ENCODE results near the gene KAZN.
A peak's percentile ranks its signal among the peaks of the same experiment; 100 is the strongest.

KAZN gene

GRCh38 chr1:14923727-14924452 lies 325.4 kb downstream of the KAZN start:
- DNase-seq, result no peak

DNA sequence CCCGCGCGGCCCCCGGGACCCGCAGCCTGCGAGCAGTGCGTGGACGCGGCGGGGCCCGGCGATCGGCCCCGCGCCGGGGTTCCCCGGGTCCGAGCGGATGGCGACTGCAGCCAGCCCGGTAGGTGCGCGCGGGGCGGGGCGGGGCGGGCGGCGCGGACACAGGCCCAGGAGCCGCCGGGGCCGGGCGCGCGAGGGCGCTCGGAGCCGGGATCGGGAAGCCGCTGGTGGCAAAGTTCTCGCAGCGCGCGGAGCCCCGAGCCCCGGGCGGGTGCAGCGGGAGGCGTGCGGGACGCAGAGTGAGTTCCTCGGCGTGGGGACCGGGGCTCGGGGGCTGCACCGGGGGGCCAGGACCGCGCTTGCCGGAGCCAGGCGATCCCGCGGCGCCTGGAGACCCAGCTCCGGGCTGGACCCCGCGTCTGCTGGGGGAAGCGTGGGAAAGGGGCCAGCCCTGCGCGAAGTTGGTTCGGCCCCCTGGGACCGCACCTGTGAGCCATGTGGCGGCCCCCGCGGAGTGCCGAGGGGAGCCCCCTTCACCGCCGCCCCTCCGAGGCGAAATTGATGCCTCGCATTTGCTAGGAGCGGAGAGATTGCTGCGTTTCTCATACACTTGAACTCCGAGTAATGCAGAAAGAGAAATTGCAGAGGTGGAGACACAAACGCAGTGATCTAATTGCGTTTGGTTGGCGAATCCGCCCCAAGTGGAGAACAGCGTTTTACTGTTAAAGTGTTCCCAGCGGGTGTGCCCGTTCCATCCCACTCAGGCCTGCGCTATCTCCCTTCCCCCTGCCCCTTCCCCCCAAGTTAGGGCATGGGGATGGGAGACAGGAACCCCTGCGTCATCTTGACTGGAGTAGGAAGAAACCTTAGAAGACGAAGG lies 326.2 kb downstream of the KAZN start:
- no peak for DNase-seq

DNA sequence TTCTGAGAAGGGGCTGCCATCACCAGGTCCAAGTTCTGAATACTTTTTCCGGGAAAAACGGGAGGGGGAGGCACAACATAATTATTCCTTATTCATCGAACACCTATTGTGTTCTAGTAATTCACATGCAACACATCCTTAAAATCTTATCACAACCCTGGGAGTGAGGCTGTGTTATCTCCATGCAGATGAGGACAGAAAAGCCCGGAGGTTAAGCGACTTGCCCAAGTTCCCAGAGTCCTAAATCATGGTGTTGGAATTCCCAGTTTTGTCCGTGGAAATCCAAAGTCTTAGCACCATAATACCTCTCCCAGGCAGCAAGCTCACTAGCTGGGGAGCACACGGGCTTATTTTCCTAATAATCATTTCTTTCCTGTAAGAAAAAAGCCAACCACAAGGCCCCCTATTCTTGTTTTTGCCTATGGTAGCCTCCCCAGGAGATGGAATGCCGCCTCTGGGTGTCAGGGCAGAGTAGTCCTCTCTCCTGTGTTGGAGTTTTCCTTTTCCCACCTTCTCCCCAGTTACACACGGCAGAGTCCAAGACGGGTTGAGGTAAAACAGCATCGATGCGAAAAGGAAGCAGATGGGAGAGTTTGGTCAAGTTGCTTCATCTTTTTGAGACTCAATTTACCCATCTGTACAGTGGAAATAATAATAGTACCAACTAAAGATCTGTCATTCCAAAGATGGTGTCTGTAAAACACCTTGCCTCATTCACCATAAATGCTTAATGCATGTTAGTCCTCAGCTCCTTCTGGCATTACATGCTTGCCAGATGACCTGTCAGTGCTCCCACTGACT lies 327.1 kb downstream of the KAZN start:
- DNase-seq, result no peak

DNA sequence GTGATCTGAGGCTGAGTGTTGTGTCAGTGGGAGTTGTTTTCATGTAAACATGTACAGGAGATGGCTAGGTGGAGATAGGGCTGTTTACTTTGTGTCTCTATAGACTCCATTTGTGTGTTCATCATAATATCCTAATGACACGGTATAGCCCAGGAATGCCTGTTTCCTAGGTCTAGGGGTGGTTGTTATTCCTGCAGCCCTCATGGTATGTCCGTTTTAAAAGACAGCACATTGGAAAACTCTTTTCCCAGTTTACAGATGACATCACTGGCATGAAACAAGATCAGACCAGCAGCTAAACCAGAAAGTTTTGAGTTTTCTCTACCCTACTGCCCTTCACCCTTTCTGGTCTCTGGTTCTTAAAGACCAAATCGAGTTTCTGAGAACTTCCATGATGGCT lies 327.7 kb downstream of the KAZN start:
- DNase-seq, result no peak

- no peak for DNase-seq
Observed at GRCh38 chr1:14926818-14927575, 328.5 kb downstream of the KAZN start.

DNA sequence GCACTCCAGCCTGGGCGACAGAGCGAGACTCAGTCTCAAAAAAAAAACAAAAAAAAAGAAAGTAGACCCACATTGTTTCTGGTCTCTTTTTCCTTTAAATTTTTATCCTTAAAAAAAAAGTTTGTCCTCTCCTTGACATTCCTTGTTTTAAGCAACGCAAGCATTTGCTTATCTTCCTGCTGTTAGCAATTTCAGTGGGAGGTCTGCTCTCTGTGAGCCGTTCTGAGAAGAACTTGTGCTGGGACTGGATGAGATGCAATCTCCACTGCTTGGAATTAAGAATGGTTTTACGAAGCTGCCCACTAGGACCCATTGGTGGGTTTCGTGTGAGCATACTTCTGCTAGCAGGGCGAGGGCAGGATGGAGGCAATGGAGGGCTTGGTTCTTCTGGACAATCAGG lies 329.9 kb downstream of the KAZN start:
- no peak for DNase-seq

DNA sequence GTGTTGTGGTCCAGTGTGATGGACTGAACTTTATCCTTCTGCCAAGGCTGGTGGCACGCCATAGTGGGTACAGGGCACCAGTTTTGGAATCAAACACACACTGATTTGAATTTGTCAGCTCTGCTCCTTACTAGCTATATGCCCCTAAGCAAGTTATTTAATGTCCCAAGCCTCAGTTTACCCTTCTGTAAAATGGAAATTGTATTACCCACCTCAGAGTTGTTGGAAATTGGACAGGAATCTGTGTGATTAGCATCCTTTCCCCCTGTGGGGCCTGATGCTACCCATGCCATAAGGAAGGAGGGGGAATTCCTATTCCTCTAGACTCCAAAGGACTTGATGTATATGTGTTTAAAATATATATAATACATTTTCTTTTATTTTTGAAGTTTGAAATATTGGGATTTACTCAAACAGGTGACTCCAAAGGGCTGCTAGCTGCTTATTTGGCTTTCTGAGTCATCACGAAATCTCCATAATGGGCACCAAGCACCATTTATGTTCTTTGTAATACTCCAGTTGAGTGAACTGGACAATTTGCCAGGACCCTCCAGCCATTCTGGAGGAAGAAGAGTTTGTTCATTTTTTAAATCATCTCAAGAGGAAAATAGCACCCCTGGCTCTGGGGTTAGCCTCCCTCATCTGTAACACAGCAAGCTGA lies 330.5 kb downstream of the KAZN start:
- no peak for DNase-seq

DNA sequence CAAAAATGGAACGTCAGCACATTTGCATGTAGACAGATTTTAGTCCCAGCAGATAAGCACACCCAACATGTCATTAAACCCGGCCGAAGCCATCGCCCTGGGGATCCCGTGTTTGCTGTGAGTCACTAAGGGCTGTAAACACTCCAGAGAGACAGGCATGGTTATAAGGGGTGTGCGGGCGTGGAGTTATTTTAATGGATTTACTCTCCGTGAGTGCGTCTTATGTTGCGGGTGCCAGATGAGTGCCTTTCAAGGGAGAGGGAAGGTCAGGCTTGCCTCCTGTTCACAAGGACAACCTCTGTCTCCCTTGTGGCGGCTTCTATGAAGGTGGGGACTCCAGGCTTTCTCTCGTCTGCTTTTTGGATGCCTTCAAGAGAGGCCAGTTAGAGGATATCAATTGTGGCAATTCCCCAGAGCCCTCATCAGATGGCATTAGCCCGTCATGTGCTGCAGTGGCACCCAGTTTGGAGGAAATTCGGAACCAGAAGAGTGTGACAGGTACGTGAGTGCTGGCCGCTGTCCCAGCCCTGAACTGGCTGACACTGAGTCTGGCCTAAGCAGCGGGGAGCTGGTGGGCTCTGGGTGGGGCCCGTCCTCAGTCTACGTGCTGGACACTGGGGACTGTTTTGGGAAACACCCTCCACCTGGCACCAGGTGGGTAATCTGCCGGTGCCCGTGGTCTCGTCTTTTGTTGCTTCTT lies 331.2 kb downstream of the KAZN start:
- DNase-seq, result peak; percentile 84

GRCh38 chr1:14930247-14930965 lies 331.9 kb downstream of the KAZN start:
- DNase-seq, result no peak

- no peak for DNase-seq
Observed at GRCh38 chr1:14932034-14932638, 333.7 kb downstream of the KAZN start.

- no peak for DNase-seq
Observed at GRCh38 chr1:14934867-14935266, 336.4 kb downstream of the KAZN start.

DNA sequence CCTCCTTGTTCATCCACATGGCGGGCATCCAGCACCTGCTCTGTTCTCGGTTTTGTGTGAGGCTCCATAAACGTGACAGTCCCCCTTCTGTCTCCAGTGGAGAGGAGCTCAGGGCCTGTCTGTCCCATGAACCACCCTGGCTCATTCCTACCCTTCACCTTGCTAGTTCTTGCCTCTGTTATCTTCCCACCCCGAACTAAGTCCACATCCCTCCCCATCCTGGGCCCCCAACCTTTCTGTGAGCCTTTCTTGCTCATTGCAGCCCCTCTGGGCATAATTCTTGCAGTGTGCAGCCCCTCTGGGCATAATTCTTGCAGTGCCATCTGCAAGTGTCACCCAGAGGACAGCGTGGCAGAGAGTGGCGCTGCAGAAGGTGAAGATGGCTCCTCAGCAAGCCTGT lies 338.3 kb downstream of the KAZN start:
- no peak for DNase-seq

- no peak for DNase-seq
Observed at GRCh38 chr1:14937288-14937949, 338.9 kb downstream of the KAZN start.

DNA sequence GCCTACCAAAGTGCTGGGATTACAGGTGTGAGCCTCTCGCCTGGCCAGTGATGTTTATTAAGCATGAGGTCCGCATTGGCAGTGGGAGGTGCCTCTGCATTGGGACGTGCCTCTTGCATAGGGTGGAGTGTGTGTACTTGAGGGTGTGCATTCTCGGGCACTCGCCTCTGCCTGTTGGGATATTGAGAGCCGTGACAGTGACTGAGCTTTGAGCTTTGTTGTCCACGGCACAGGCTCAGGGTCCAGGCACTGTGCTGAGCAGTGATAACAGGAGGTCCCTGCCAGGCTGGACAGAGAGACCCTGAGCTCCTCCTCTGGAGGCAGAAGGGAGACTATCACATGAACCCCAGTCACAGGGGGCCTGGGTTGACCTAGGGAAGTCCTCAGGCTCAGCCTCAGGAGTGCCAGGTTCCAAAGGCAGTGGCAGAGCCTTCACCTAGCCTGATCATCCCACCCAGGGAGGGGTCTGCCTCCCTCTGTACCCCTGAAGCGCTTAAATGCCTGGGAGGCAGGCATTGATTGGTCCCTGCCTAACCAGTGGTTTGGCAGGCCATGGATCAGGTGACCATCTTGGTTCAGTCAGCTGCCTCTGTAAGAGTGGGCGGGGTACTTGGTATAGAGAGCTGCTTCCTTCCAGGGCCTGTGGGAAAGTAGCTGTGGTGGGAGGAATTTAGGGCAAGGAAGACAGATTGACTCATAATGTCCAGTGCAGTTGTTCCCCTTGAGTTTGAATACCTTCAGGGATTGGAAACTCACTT lies 341.2 kb downstream of the KAZN start:
- no peak for DNase-seq

GRCh38 chr1:14940285-14940870 lies 341.9 kb downstream of the KAZN start:
- DNase-seq, result no peak

- no peak for DNase-seq
Observed at GRCh38 chr1:14941864-14942263, 343.4 kb downstream of the KAZN start.

DNA sequence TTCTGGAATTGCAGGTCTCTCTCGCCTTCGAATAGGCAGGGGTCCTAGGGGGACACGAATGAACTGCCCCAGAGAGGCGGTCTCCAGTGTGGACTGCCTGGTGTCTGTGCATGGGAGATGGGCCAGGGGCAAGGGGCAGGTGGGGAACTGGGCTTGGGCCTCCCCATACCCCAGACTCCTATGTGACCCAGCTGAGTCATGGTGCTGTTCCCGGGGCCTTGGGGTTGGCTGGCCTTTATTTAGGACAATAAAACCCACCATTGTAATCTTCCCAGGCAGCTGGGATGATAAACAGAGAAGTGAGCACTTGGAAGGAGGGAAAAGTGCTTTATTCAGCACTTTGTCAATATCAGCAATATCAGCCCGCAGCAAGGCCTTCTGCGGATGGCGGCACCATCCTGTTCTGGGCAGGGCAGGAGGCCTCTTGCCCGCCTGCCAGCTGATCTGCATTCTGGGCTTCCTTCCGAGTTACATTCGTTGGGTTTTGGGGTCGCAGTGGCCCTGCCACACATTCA lies 346.0 kb downstream of the KAZN start:
- DNase-seq, result no peak
